T-helper 22 cell (primary cell): ENCODE measurements around the gene RAD17.

ENCODE experiments used
- DNase-seq: peaks from one replicate; pipeline ENCODE4 v3.0.0-alpha.2; 2020; ENCODE audit warnings: low read depth

The RAD17 gene

DNA sequence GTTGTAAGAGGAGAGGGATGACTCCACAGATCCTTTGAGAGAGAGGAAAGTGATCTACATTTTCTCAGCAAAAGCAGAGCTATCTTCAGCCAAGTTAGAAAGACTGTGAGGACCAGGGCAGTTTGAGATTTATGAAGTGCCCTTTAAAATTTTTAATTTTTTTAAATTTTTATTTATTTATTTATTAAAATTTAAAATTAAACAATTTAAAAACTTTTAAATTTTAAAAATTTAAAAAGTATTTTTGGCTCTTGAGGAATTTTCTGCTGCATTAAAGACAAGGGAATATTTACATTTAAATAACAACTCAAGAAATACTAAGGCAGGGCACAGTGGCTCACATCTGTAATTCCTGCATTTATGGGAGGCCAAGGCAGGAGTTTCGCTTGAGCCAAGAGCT lies 92.6 kb downstream of the RAD17 start:
- DNase-seq: no peak
